Suppressor macrophage treated with lipopolysaccharide for 4 hours (primary cell): Measurements from ENCODE around the gene INSL4.

Experiments used
- DNase-seq: peaks from one replicate; pipeline ENCODE4 v3.0.0-alpha.2; 2020

INSL4 gene

DNA sequence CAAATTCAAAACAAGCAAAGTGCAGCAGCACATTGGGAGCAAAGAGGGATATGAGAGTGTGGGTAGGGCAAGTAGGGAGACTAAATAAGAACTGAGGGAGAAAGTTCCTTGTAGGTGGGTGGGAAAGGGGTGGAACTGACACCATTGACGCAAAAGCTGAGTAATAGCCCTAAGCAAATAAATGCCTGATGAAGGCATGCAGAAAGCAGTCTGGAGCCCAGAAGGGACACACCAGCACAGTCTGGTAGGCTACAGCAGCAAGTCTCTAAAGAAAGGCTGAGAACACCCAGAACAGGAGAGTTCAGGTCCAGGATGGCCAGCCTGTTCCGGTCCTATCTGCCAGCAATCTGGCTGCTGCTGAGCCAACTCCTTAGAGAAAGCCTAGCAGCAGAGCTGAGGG is at the start of gene INSL4:
INSL4 (plus strand) TSS at position 208 of the 400 bp plus-strand sequence; CDS start at position 313, 105 bp downstream.
- DNase-seq, result no peak

DNA sequence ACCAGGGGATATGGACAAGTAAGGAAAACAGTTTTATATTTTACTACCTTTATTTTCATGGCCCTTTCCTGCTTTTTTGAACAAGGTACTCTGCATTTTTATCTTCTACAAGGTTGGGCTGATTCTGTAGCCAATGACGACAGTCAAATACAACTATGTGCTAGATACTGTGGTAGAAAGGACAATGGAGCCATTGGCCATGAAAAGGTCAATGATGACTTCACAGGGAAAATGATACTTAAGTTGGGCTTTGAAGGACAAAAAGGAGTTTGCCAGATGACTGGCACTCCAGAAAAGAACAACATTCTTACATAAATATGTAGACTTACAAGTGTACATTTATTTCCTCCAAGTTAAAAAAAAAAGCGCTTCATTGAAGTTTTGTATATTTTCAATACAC is 46.4 kb upstream of the INSL4 start:
- no peak for DNase-seq

DNA sequence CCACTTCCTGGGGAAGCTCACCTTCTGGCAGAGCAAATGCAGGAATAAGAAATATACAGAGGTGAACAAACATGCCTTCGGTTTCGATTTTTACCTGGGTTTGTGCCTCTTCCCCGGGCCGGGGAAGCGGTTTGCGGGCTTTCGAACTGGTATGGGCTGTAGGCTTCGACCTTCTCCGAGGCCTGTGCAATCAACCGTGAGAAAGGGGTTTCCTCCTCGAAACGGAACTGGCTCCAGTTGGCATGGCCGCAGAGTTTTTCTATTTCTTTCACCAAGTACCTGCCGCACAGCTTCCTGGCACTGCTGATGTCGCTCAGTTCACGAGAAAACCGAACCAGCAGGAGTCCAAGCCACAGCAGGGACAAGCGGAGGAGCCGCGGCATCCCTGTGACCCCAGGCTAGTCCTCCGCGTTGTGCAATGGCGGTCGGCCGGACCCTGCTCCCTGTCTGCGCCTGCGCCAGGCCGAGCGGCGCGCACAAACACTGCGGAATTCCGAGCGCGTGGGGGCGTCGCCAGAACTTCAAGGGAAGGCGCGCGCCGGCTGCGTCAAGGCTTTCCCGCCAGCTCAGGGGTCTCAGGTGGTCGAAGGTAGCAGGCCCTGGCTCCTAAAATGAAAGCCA is 45.9 kb upstream of the INSL4 start, which contains the start of gene INSL6:
INSL6 (minus strand) TSS at position 420 of the 621 bp plus-strand sequence; CDS start at position 383, 37 bp downstream.
- DNase-seq, result no peak

DNA sequence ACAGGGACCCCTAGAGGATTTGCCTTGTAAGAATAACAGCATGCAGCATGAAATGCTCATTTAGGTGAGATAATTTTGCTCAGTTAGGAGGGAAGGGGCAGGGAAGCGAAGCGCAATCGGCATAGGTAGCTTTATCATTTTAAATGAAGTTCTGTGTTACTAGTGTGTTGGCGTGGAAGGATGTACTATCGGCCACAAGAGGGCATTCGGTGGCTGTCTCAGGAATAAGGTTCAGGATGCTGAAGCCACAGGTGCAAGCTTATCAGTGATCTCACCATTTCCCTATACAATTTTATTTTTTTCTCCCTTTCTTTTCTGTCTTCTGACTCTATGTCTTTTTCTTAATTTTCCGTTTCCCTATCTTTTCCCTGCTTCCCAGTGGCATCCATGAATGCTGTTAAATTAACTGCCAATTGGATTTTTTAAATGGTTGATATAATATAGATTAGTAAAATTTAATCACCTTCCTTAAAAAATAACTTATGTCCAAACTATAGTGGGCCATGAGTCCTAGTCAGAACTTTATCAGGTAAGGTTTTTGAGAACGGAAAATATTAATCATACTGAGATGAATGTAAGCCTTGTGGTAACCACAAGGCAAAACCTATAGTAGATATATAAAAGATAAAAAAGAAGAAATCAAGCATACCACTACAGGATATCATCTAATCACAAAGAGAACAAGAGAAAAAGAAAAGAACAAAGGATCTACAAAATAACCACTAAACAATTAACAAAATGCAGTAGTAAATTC is 44.6 kb upstream of the INSL4 start:
- DNase-seq, result peak; percentile 65

DNA sequence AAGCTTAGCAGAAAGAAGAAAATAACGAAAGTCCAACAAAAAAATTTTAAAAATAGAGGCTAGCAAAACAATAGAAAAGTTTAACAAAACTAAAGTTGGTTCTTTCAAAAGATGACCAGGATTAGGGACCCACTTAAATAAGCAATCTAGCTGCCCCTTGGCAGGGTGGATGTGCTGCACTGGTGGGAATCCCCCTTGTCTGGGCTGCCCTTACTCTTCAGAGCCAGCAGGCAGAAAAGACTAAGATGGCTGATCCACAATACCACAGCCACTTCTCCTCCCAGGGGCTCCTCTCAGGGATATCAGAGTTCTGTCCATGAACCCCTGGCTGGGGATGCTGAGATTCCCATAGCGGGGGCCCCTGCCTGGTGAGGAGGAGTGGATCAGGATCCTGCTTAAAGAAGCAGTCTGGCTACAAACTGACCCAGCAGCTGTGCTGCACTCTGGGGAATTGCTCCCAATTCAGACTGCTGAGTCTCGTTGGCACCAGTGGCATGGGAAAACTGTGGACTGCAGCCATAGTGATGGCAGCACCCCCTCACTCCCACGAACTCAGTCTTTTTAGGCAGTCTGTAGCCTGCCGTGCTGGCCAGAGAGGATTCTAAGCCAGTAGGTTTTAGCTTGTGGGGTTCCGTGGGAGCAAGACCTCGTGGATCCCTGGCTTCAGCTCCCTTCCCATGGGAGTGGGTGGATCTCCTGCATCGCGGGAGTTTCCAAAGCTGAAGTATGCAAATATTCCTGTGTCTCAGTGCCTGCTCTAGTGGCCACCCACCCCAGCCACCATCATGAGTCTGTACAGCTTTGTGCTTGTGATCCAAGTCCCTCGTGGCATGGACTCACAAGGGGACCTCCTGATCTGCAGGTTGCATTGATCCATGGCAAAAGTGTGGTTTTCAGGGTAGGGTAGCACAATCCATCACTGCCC is 42.9 kb upstream of the INSL4 start:
- no peak for DNase-seq

DNA sequence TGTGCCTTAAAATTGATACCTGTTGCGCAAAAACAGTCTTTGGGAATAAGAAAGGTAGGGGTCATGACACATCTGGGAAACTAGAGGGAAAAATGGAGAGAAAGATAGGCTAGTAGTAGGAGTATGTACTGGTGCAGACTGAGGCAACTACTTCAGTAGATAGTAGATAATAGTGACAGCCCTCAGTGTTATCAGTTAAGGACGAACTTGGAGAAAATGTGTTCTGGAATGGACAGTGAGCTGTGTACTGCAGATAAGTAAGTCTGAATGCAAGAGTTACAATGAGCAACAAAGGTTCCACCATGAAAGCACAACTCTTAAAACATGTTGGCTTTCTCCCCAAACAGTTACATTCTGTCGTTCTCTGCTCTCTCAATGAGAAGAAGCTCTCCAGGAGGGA is 39.2 kb upstream of the INSL4 start:
- no peak for DNase-seq

DNA sequence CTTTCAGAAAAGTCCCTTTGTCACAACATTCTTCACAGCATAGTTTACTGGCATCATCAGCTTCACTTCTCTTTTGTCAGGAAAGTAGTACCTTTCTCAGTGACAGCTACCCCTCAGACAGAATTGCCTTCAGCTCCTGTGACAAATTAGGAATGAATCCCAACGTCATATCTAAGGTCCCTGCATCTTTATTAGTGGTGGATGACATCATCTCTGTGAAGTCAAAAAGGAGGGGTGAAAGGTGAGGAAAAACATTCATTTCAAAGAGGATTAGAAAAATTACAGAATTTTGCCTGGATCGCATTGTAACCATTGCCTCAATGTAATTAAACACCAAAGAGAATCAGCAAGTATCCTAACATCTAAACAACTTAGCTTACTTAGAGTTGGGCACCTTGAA is 37.9 kb upstream of the INSL4 start:
- DNase-seq, result no peak

DNA sequence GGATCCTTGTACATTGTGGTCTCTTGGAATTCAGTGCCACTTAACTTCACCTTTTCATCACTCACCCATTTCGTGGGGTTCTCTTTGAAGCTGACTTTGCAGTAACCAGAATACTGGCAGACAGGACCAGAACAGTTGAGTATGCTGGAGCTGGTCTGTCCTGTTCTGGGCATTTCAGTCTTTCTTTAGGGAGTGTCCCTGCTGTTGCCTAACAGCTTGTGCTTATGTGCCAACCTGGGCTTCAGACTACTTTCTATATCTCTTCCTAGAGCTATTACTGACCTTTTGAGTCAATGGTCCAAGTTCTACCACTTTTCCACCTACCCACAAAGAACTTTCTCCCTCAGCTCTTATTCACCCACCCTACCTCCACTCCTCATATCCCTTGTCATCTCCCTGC is 35.8 kb upstream of the INSL4 start:
- DNase-seq, result peak; percentile 5

DNA sequence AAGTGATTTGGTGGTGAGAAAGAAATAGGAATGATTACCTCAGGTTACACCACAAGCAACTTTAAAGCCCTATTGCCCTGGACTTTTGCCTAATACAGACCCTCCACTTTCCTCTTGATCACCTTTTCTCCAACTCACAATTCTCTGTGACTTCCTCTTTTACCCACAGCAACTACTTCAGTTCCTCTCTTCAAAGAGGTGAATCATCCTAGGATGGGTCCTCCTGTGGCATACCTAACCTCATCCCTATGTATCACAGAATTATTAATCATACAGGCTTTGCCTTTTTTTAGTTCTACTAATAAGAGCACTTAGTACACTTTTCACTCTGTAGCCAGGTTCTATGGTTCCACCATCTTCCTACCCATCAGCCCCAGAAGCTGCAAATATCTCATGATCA is 26.1 kb upstream of the INSL4 start:
- DNase-seq, result no peak

DNA sequence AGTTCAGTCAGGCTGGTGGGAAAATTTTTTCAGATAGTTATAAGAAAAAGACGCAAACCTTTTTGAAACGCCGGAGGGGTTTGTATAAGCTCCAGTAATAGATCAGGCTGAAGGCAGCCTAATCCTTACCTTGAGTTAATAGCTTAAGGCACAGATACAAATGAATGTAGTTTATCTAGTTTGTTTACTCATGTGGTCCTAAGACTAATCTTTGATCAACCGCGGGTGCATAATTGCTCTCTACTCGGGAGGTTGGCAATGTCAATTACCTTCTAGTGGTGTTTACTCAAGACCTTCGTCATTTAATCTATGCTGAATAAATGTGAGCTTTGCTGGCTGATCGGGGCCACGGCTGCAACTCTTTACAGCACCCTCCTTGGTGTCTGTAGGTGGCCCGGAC is 665 bp upstream of the INSL4 start:
- DNase-seq, result no peak

DNA sequence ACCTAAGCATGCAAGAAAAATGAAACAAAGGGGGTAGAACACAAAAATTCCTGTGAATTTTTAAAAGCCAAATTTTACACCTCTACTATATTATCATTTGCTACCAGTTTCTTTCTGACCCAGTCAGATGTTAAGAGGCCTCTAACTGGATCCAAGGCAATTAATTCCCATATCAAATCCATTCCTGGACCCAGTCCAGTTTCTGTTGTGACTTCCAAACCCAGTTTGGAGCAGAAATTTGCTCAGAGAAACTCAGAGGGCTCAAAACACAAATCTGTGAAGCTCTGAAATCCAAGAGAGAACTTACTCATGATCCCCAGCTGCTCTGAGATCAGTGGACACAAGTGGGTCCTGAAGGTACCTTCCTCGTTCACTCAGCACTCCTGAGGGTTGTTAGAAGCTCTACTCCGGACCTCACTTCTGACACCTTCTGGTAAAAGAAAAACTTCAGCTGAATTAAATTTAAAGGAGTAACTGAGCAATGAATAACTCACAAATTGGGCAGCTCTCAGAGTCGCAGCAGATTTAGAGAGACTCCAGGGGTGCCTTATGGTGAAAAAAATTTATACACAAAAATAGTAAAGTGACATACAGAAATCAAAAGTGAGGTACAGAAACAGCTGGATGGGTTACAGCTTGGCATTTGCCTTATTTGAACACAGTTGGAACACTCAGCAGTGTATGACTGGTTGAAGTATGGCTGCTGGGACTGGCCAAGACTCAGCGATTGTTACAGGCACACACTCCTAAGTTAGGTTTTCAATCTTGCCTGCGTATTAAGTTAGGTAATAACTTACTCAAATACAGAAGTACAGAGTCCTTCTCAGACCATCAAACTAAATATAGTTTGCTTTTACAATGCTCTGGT is 32.4 kb downstream of the INSL4 start:
- no peak for DNase-seq

DNA sequence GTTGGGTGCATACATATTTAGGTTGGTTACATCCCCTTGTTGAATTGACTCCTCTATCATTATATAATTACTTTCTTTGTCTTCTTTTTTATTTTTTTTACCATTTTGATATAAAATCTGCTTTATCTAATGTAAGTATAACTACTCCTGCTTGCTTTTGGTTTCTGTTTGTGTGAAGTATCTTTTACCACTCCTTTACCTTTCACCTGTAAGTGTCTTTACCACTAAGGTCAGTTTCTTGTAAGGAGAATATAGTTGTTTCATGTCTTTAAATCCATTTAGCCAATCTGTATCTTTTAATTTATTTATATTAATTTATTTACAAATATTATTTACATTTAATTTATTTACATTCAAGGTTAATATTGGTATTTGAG is 33.0 kb downstream of the INSL4 start:
- DNase-seq, result no peak

DNA sequence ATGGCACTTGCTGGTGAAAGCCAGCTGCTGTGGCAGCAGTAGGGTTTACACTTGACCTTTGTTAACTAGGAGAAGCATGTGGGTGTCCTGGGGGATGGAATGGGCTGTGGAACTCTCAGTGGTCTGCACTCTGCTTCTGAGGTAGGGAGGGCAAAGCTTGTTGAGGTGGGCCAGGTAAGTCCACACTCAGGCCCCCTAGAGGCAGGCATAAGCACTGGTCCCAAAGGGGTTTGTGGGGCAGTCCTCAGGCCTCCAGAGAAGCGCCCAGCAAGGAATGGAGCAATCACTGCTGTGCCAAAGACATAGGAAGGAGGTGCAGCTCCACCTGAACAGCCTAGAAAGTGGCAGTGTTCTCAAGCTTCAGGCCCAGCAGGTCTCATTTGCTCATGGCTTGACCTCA is 34.7 kb downstream of the INSL4 start:
- DNase-seq, result no peak

DNA sequence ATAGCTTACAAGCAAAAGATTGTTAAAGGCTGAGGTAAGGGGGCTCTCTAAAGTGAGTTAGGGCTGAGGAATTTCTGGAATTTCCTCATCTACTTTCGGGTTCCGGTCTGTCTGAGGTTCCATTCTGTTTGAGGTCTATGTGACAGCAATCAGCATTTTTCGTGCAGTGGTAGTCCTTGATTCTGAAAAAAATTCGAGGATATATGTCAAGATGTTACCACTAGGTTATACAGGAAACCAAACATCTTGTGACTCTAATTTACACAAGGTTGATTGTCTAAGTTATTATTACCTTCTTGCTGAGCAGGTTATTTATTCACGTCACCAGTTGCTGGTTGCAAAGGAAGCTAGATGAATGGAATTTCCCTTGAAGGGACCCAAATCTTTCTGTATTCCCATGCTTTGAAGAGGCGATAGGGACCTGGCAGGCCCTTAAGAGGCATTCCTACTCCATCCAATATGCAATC is 38.1 kb downstream of the INSL4 start:
- no peak for DNase-seq

DNA sequence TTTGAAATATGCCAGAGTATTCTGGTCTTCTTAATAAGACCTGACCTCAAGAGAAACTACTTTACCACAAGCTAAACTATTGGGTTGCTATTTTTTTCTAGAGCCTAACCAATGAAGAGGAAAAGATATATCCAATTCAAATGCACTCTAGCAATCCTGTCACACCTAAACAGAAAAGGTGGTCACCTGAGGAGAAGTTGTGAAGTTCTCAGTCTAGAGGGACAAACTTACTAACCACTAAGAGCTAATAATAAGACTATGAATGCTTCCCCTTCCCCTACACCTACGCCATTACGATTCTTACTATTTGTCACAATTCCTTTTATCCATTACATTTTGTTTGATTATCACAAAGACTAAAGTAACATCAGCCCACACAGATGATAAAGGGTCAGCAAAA is 43.6 kb downstream of the INSL4 start:
- no peak for DNase-seq

DNA sequence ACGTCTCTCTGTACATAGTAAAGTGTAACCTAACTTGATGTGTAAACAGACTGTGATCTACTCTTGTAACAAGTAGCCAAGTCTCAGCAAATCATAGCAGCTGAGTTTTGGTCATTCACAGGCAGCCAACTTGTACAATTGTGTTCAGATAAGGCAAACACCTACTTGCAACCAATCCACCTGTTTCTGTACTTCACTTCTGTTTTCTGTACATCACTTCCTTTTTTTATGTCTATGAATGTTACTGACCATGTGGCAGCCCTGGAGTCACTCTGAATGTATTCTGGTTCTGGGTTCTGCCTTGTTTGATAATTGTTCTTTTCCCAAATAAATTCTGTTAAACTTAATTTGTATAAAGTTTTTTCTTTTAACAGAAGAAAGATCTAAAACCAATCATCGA is 47.3 kb downstream of the INSL4 start:
- DNase-seq, result no peak
